HG02610 (cell line): ENCODE results near the gene ZBTB20.

Experiments used
- ATAC-seq: cut with Tn5 transposase; IDR thresholded peaks from one replicate; pipeline ENCODE4 v1.9.1; 2021; ENCODE audit warnings: mild to moderate bottlenecking, moderate library complexity; ENCODE audit not compliant: unreplicated experiment

The ZBTB20 gene

DNA sequence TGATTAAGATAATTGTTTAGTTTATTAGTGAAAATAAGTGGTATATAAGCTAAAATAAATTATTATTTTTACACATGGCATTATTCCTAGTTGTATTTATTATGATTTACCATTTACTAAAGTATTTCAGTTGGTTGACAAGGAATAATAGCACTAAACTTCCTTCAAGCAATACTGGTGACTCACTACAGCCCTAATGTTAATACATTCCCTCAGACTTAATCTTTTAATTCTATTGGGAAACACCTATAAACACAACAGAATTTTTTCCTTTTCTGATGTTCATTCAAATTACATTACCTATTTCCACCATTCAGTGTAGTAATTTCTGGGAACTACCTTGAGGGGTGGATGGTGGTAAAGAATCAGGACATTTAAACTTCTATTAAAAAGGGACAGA is 589.3 kb downstream of the ZBTB20 start:
- no peak for ATAC-seq

DNA sequence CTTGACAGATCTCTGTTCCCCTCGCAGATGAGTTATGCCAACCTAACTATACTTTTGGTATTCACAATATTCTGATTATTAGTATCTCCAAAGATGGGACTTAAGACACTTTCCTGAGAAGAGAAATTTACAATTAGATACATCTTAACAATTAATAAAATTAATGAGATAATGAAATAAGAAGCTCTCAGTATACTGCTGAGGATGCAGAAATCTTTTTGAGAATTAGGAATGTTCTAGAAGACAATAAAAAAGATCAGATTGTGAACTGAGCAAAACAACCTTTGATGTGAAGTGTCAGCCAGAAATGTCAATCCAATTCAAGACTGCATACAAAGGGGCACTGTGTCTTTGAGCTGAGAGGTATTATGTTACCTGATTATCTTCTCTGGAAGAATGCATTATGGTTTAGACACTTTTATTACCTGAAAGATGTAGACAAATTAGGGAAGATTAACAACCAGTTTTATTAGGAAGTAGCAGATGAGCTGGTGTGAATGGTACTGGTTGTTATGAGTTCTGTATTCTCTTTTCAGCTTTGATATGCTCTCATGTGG is 590.4 kb downstream of the ZBTB20 start:
- ATAC-seq = no peak

DNA sequence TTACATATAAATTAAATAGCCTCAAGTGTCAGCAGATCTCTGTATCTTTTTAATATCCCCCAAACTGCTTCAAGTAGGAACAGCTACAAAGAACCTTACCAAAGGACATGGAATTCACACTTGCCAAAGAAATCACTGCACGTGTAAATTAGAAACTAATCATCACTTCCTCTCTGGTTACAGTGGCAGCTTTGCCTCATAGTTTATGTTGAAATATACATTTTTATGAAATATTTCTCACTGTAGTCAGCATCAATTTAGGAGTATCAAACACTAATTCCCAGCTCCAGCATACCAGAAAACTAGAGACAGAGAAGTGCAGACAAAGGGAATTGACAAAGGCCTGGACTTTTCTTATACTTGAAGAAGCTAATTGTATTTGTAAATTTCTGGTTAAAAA is 592.4 kb downstream of the ZBTB20 start:
- no peak for ATAC-seq

DNA sequence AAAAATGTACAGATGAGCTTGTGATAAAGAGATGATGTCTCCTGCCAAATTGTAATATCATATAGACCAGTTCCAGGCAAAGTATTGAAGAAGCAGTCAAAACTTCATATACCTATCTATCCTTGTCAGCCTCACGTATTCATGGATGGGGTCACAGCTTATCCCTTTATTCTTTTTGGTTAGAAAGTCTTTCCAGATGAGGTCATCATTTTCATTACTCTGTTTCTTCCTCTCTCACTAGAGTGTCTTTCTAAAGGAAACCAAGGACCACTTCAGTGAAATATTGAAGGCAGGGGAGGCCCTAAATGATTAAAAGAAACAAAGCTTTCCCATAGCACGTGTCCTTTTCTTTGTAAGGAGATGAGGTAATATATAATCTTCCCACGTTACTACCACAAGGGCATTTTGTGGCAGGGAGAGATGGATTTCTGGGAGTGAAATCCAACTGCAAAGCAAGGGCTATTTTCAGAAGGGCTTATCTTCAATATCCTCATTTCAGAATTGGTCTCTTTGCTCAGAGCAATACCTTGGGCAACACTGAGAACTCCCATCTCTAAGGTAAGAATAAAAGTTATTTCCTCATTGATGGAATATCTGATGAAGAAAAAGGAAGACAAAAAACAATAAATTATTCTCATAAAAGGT is 593.0 kb downstream of the ZBTB20 start:
- ATAC-seq = no peak

DNA sequence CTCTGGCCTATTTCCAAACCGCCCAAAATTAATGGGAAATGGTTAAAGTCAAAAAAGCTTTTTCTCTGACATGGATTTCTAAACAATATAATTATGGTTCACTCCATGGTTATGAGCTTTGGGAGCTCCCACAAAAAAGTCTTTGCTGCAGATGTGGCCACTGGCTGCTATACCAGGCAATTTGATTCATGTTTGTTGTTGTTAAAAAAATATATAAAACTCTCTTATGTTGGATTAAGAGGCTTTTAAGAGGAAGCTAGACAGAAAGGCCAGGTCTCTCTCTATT is 594.6 kb downstream of the ZBTB20 start:
- no peak for ATAC-seq

DNA sequence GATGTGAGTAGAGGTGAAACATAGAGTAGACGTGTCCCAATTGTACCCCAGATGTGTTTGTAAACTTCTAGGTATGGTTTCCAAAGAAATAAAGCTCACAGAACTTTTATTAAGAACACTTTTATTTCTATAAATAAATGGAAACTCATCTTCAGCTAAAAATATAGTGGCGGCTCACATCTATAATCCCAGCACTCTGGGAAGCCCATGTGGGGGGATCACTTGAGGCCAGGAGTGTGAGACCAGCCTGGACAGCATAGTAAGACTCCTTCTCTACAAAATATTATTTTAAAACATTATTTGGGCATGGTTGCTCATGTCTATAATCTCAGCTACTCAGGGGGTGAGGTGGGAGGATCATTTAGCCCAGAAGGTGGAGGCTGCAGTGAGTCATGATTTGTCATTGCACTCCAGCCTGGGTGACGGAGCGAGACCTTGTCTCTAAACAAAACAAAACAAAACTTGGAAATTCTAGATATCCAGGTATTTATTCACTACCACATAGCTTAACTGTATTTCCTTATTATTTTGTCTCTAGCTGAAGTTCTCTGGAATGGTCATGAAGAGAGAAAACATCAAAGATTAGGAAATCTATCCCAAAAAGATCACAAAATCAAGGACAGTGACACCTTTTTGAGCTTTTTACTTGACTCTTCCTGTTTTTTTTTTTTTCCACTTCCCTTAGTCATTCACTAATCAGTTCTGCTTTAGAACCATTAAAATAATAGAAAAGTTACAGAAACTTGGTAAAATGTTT is 595.1 kb downstream of the ZBTB20 start:
- ATAC-seq = no peak

DNA sequence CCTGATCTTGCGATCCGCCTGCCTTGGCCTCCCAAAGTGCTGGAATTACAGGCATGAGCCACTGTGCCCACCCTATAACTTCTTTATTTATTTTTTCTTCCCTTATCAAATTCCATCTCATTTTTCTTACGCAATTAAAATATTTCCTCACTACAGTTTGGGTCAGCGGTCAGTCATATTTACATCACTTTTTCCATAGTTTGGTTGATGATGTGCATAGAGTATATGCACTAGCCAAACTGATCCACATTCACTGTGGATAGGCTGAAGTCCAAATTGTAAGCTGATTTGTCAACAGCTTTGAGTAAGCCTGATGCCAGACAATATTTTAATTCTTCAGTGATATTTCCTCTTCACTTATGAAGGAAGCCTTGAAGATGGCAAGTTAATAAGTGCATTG is 596.9 kb downstream of the ZBTB20 start:
- ATAC-seq = no peak

DNA sequence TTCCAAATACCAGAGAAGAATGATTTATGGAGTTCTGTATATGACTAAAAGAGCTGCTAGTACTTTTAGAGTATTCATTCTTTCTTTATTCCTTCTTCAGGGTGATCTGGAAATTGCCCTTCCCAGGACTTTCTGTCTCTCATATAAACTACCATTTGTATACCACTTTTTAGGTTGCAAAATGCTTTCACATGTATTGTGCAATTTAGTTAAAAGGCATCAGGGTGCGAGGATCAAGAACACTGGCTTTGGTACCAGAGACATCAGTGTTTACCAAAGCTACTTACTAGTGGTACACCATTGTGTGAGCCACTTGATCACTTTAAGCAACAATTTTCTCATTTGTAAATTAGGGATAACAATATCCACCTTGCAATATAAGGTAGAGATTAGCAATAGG is 601.9 kb downstream of the ZBTB20 start:
- ATAC-seq = no peak

DNA sequence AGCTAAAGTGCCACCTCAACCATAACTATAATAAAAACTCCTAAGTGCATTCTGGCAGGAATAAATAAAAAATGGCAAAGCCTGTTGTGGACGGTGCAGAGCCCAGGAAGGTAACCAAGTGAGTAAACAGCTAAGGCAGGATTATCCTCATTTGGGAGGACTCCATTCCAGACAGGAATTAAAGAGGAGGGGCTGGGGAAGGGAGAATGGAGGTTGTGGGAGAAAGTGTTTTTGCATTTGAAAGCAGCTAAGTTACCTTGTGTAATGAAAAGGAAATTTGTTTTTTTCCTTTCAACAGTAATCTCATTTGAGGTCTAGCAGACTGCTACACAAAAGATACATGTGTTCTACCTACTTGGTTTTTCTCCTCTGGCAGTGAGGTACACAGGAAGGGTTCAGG is 604.7 kb downstream of the ZBTB20 start:
- ATAC-seq = no peak

DNA sequence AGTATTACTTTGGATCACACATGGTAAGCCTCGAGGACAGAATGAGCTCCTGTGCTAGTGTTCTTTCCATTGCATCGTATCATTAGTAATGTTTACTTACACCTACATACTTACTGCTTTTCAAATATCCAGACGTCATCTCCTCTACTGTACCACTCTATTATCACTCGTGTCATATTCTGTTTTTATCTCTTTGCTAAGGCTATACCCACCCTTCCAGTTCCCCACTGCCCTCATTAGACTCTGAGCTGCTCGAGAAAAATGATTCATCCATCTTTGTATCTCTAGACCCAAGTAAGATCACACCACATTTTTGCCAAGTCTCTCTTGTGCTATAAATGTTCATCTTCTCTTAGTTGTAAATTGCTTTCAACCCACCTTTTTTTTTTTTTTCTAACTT is 607.6 kb downstream of the ZBTB20 start:
- ATAC-seq = no peak

DNA sequence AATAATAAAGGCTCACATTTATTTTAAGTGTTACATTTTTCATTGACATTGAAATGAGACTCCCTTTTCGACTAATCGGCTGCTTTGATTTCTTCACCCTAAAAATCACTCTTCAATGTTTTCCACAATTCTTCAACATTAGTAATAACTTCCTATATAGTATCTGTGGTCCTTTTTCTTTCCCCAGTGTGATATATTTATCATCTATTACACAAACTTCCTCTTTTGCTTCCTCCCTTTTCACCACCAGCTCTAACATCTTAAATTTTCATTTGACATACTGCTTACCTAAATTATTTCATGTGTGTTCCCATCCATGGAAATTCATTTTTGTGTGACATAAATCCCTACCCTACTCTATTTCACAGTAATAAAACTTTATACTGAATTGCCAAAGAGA is 608.9 kb downstream of the ZBTB20 start:
- ATAC-seq = no peak

DNA sequence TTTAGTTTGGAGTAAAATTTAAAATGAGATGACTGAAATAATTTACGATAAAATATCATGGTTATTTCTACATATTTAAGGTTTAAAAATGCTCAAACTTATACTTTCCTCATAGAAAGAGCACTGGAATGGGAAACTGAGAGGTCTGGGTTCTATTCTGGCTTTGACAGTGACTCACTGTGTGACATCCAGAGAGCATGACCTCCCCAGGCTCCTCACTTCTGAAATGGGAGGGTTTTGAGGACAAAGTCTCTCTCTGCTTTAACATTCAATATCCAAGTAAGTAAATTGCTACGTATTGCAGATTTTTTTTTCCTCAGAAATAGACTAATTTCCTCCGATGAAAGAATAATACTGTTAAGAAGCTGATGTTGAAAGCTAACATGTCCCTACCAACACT is 618.6 kb downstream of the ZBTB20 start:
- ATAC-seq = no peak

DNA sequence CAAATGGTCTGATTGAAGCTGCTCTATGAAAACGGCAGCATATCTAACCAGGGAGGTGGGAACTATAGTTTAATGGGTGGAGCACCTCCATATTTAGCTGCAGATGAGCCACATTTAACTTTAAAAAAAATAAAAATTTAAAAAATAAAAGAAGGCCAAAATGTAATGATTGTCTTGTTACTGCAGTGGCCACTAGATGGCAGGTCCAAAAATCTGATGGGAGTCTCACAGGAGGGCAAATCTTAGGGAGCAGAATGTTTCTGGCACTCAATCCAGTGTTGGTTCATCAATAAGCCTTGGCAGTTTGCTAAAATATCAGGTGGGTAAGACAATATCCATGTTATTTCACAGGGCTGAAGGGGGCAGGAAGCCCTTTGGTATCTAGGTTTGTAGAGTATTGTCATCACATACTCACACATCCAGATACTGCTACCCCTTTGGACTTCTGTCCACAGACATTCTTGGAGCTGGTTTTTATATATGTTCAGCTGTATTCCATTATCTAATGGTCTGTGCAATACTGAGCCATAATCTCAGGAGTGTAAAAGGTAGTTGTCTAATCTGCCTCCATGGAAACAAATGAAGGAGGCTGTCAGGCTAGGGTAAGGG is 619.9 kb downstream of the ZBTB20 start:
- no peak for ATAC-seq

DNA sequence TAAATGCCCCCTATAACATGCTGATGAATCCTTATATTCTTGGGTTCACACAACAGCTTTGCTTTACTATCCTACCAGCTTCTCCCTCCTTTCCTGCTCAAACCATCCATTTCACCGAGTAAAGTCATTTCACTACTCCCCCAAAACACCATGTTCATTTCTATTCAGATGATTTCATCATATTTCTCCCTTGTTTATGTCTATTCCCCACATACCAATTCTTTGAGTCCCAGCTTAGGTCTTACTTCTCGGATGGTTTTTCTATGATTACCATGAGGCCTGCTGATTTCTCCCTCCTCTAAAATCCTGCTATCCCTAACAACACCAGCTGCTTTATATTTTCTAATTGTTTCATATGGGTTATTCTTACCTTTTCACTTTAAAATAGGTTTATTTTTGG is 621.8 kb downstream of the ZBTB20 start:
- ATAC-seq = no peak

DNA sequence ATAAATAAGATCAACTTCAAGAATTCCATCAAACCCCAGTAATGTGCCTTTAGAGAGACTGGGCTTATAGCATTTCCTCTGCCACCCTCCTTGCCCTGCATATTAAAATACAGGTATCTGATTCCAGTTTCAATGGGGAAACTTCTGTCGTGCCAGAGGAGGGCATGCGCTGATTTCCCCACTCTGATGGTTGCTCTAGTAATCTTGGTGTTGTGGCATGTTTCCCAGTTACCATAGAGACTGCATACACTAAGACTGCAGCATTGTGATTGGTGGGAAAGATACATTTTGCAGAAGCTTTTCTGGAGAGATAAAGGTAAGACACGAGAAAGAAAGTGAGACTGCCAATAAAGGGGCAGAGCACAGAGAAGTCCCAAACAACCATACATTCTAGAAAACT is 627.7 kb downstream of the ZBTB20 start:
- no peak for ATAC-seq

DNA sequence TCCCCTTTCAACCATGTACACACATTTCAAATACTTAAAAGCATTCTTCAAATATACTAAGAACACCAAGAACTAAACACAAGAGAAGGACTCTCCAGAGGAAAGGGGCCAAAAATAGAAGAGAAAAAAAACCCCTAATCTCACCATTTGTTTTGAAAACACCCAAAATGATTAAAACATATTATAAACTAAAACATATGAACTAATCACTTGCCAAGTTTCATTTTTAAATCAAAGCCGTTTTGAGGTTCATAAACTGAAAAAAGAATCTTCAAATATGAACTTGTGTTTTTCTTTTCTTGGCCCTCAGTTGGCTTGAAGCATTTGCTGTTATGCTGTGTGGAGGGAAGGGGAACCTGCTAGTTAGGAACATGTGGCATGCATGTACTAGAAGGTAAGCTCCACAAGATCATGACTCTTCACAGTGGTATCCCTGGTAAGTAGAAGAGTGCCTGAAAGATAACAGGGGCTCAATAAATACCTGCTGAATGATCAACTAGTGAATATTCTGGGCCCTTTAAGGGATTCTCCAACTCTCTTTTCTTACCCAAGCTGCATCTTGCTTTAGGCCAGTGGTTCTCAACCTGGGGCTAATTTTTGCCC is 628.8 kb downstream of the ZBTB20 start:
- ATAC-seq = no peak

DNA sequence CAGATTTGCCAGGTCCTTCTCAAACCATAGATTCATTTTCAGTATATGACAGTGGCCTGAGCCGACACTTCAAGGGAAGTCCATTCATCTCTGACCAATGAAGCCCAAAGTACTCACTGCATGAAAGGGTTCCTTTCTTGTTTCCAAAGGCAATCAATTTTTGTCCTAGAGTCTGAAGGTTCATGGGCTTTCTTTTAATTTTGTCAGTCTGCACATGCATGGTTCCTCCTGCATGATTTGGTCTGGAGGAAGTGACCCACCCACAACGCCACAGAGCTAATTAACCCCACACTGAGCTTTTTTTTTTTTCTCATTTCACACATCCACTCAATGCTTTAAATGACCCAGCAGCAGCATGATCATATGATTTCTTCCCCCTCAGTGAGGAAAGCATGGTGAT is 636.9 kb downstream of the ZBTB20 start:
- ATAC-seq = no peak

DNA sequence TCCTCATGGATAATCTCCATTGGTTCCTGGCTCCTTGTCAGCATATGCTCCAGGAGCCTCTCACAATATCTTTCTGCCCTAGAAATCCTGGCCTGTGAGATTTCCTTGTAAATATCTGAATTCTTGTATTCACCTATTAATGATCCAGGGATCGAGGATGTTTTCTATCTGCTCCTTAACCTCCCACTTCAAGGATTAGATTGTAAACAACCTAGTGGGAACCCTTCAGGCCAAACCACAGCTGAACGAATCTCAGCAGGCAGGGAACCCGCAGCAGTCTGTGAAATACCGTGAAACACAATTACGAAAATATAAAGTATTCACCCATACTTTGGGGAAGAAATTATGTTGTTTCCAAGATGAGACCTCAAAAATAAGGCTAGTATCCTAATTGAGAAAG is 637.3 kb downstream of the ZBTB20 start:
- no peak for ATAC-seq

DNA sequence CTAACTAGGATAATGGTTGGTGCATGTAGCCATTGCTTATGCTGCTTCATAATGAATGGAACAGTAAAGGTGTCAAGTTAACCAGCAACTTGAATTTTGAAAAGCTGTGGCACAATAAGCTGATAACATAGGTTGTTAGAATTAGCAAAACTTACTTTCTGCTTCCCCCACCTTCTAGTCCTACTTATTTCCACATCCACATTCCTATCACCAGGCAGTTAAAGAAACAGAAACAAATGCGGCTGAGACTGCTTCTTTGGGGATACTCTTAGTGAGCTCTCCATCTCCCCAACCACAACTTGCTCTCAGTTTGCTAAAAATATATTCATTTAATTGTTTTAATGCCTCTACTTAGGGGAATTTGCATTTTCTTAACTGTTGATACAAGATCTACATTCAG is 638.1 kb downstream of the ZBTB20 start:
- ATAC-seq = no peak

DNA sequence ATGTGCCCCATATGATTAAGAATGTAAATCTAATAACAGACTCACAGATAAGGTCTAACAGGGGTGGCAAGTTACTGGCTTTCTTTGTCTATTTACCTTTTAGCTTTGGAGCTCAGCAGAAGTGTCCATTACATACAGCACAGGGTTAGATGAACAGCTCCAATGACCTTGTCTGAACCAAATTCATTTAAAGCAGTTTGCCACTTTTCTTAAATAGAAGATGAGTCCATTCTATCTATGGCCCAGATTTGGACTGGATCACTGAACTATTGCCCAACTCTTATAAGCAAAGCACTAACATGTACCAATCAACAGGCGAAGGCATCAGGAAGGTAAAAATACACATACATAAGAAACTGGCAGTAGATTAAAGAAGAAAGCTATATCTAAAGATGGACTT is 638.9 kb downstream of the ZBTB20 start:
- no peak for ATAC-seq

DNA sequence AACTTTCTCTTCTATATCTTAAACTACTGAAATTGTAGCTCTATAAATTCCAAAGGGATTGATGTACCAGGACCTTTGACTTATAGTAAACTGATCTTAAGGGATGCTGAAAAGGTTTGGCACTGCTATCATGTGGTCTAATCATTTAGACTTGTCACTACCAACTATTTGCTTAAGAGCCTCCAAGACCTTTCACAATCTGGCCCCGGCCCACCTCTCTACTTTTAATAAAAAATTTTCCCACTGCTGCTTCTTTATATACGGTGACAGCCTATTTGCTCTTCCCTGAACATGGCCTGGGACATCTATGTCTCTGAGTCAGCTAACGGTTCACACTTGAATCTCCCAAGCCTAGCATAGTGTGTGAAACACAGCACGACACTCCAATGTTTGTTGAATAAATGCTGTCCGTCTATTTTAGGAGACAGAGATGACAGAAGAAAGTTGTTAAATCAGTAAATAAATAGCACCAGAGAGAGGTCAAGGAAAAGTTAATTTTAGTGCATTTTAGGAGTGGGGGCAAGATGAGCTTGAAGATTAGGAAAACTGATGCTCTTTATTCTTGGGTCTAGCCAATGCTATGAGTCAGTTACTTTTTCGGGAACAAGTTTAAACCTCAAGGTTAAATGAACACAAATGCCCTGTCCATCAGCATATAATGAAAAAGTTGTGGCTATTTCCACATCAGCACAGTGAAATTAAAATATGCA is 640.3 kb downstream of the ZBTB20 start:
- ATAC-seq = no peak
